Measurements from ENCODE around the gene TOGARAM2.

The TOGARAM2 gene

GRCh38 chr2:29006092-29006979, 25.2 kb downstream of the TOGARAM2 start:
- Mint-ChIP-seq H3K27me3 (ENCODE audit: low read depth, poor library complexity) (peaks cover 3% of the 10 kb centered on the region), H3K4me3 (no peak overlapping the region), H3K9me3 (no peaks in the 10 kb centered on the region), H3K4me1 (peaks cover 25% of the 10 kb centered on the region), H3K27ac (no peak overlapping the region), H3K36me3 (ENCODE audit: low read depth) (no peaks in the 10 kb centered on the region)
- DNase-seq = no peak
- no peak for TF ChIP-seq CTCF (IDR thresholded peaks at IDR 0.05)

GRCh38 chr2:29006980-29007301, 25.8 kb downstream of the TOGARAM2 start:
- H3K4me1 Mint-ChIP-seq = peaks cover 31% of the 10 kb centered on the region
- no peak for DNase-seq
- TF ChIP-seq CTCF (IDR thresholded peaks at IDR 0.05) = no peak
- no peak overlapping the region for H3K27ac Mint-ChIP-seq
- H3K36me3 Mint-ChIP-seq (ENCODE audit: low read depth) = no peaks in the 10 kb centered on the region
- no peaks in the 10 kb centered on the region for H3K9me3 Mint-ChIP-seq
- H3K4me3 Mint-ChIP-seq = no peak overlapping the region
- peaks cover 3% of the 10 kb centered on the region for H3K27me3 Mint-ChIP-seq (ENCODE audit: low read depth, poor library complexity)

- Mint-ChIP-seq H3K9me3 (no peaks in the 10 kb centered on the region), H3K36me3 (ENCODE audit: low read depth) (no peaks in the 10 kb centered on the region), H3K4me3 (no peak overlapping the region), H3K4me1 (peaks cover 52% of the 10 kb centered on the region), H3K27me3 (ENCODE audit: low read depth, poor library complexity) (no peaks in the 10 kb centered on the region), H3K27ac (no peak overlapping the region)
- DNase-seq = no peak
- no peak for TF ChIP-seq CTCF (IDR thresholded peaks at IDR 0.05)
These were observed 28.2 kb downstream of the TOGARAM2 start for GRCh38 chr2:29009270-29009669.

- Mint-ChIP-seq H3K4me3 (no peak overlapping the region), H3K27ac (no peak overlapping the region), H3K27me3 (ENCODE audit: low read depth, poor library complexity) (no peaks in the 10 kb centered on the region), H3K9me3 (no peaks in the 10 kb centered on the region), H3K36me3 (ENCODE audit: low read depth) (no peaks in the 10 kb centered on the region), H3K4me1 (peaks cover 57% of the 10 kb centered on the region)
- DNase-seq = no peak
- TF ChIP-seq CTCF (IDR thresholded peaks at IDR 0.05) = no peak
These were observed 28.9 kb downstream of the TOGARAM2 start for GRCh38 chr2:29009711-29010677.

- Mint-ChIP-seq H3K4me3 (no peak overlapping the region), H3K36me3 (ENCODE audit: low read depth) (no peaks in the 10 kb centered on the region), H3K4me1 (peaks cover 67% of the 10 kb centered on the region), H3K27ac (peak overlapping the region; percentile 46), H3K9me3 (no peaks in the 10 kb centered on the region), H3K27me3 (ENCODE audit: low read depth, poor library complexity) (no peaks in the 10 kb centered on the region)
- DNase-seq = peak; percentile 22
- TF ChIP-seq CTCF (IDR thresholded peaks at IDR 0.05) = no peak
These were observed 29.8 kb downstream of the TOGARAM2 start for GRCh38 chr2:29010946-29011345.

Data from nephron progenitor cell (in vitro differentiated cells).